Hypothalamus (tissue), 51 donors: ENCODE data around the gene PPP1R10.

Source experiments
- DNase-seq, 51 donors: peaks; one replicate each; lab custom pipeline; 2025; lab: John Stamatoyannopoulos, UW

Gene PPP1R10

DNA sequence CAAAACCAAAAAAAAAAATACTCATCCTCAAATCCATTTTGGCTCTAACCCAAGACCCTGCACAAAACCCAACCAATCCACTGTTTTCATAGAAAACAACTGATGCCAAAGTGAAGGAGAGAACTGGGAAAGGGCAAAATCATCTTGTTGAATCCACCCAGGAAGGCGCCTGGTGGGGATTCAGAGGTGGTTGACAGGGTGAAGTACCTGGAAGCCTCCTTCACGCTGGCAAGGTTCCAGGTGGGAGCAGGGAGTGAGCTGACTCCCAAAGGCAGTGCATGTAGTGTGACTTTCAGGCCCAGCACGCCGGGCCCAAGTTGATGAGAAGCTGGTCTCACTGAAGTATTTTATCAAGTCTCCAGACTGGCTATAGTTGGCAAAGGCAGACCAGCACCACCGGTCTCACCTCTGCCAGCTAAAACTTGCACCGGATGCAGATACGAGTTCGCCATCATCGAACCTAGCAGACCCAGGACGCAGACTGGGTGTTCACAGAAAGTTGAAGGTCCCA, 16.5 kb downstream of the PPP1R10 start:
- DNase-seq = peak in 3 of 51 donors; percentile 1 to 17 (median 8)

DNA sequence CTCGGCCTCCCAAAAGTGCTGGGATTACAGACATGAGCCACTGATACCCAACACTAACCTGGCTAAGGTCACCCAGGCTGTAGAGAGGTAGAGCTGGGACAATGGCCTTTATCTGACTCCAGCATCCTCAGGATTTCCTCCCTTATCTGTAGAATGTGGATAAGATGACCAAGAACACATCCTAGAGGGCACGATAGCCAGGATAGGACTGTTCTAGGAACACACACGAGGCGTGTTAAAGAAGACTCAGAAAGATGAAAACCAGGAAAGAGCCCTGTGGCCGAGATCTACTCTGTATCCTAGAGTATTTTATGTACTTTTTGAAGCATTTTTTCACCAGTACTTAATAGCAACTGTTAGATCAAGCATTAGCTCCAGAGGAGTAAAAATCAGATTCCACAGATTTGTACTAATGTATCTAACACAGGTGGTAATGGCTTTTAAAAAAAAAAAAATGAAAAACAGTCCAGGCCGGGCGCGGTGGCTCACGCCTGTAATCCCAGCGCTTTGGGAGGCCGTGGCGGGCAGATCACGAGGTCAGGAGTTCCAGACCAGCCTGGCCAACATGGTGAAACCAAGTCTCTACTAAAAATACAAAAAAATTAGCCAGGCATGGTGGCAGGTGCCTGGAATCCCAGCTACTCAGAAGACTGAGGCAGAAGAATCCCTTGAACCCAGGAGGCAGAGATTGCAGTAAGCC, 17.3 kb downstream of the PPP1R10 start:
- DNase-seq = no peak

- DNase-seq = no peak
These were observed 18.0 kb downstream of the PPP1R10 start for GRCh38 chr6:30598912-30599624.

DNA sequence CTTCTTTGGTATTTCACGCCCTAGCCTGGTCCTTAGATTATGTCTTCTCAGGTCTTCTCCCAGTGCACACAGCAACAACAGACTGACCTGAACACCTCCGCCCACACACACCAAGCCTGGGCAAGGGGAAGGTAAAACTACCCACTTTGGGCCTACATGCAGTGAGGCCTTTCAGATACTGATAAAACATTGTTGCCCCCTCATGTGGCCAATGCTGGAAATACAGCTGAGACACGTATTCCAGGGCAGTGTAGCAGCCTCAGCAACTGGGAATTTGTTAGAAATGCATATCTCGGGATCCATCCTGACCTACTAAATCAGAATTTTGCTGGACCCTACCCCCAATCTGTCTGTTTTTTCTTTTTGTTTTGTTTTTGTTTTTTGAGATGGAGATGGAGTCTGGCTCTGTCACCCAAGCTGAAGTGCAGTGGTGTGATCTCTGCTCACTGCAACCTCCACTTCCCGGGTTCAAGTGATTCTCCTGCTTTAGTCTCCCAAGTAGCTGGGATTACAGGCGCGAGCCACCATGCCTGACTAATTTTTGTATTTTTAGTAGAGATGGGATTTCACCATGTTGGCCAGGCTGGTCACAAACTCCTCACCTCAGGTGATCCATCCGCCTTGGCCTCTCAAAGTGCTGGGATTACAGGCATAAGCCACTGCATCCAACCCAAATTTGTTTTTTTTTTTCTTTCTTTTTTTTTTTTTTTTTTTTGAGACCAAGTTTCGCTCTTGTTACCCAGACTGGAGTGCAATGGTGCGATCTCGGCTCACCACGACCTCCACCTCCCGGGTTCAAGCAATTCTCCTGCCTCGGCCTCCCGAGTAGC, 19.5 kb downstream of the PPP1R10 start:
- peak in 35 of 51 donors; percentile 1 to 77 (median 36) for DNase-seq

- DNase-seq = no peak
These were observed 24.8 kb downstream of the PPP1R10 start for GRCh38 chr6:30592287-30592686.

DNA sequence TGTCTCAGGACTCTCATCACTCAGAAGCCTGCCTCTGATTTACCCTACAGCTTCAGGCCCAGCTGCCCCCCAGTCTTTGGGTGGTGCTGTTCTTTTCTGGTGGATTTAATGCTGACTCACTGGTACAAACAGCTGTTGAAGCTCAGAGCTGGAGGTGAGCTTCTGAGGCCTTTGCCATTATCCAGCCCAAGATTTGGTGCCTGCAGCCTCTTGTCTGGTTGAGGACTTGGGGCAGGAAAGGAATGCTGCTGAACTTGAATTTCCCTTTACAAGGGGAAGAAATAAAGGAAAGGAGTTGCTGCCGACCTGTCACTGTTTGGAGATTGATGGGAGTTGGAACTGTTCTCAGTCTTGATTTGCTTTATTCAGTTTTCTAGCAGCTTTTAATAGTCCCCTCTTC, 26.0 kb downstream of the PPP1R10 start:
- DNase-seq = no peak

DNA sequence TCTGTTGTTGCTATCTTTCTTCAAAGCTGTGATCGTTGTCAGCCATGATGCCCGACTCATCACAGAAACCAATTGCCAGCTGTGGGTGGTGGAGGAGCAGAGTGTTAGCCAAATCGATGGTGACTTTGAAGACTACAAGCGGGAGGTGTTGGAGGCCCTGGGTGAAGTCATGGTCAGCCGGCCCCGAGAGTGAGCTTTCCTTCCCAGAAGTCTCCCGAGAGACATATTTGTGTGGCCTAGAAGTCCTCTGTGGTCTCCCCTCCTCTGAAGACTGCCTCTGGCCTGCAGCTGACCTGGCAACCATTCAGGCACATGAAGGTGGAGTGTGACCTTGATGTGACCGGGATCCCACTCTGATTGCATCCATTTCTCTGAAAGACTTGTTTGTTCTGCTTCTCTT, 26.5 kb downstream of the PPP1R10 start:
- DNase-seq = no peak

DNA sequence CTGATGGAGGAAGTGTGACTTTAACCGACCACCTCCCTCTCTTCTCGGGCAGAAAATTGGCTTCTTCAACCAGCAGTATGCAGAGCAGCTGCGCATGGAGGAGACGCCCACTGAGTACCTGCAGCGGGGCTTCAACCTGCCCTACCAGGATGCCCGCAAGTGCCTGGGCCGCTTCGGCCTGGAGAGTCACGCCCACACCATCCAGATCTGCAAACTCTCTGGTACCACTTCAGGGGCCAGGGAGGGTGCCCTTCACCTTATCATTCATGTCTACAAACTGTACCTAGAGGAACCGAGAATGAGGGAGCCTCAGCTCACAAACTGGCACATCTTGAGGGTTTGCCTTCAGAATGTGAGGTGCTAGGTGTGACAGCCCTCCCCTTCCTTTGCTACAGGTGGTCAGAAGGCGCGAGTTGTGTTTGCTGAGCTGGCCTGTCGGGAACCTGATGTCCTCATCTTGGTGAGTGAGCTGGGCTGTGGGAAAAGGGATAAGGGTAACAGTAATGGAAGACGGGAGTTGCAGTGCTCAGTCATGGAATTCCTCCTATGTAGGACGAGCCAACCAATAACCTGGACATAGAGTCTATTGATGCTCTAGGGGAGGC, 27.2 kb downstream of the PPP1R10 start:
- DNase-seq = no peak

DNA sequence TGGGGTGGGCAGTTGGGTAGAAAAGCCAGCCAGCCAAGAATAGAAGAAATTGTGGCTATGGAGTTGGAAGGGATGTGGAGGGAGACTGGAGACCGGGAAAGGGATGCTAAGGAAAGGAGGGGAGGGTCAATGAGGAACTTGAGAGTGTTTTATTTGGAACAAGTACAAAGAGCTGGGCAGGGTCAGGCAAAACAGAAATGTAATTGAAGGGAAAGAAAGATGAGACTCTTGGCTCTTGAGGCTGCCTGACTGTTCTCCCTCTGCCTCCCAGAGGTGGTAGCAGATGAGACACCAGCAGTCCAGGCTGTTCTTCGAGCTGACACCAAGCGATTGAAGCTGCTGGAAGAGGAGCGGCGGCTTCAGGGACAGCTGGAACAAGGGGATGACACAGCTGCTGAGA, 33.1 kb downstream of the PPP1R10 start:
- DNase-seq = no peak

GRCh38 chr6:30578051-30578450, 39.0 kb downstream of the PPP1R10 start:
- no peak for DNase-seq

GRCh38 chr6:30573113-30573512, 43.9 kb downstream of the PPP1R10 start:
- no peak for DNase-seq

- no peak for DNase-seq
These were observed 44.9 kb downstream of the PPP1R10 start for GRCh38 chr6:30572148-30572547.

GRCh38 chr6:30571762-30572082, 45.3 kb downstream of the PPP1R10 start:
- no peak for DNase-seq

- peak; percentile 81 to 100 (median 97) for DNase-seq
These were observed 45.8 kb downstream of the PPP1R10 start, which contains the start of gene ABCF1 for GRCh38 chr6:30571075-30571761. Gene ABCF1, plus strand, starts transcription at chr6:30571442. Its CDS starts 46 bp downstream, at chr6:30571488.

DNA sequence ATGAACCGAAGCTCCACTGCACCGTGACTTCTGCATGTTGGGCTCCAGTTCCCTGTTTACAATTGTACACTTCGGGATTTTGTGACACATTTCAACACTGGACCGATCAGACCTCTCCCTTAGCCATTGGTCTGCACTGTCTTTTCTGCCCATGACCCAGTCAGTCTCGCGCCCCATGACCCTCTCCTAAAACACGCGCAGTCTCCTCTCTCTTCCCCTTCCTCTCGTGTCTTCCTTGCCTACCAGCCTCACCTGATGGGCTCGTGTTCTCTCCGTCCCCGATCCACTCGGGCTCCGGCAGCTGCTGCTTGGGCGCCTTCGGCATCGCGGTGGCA, 46.3 kb downstream of the PPP1R10 start:
- peak in 12 of 51 donors; percentile 23 to 76 (median 47) for DNase-seq

- DNase-seq = no peak
These were observed 46.8 kb downstream of the PPP1R10 start for GRCh38 chr6:30570263-30570662.

GRCh38 chr6:30568245-30568644, 48.8 kb downstream of the PPP1R10 start:
- DNase-seq = no peak

GRCh38 chr6:30565772-30566171, 51.3 kb downstream of the PPP1R10 start:
- no peak for DNase-seq

GRCh38 chr6:30564114-30564513, 52.9 kb downstream of the PPP1R10 start:
- no peak for DNase-seq
